ENCODE results near the gene DYRK3. TPM values are rescaled to one million over a fixed set of nuclear protein-coding genes. Genes with fewer than 3 reads are reported as not detected.
A peak's percentile ranks its signal among the peaks of the same experiment; 100 is the strongest.

DYRK3 gene
- total RNA-seq, 4 donors from 2014 or later = 0.85 to 1.8 (median 1.0) TPM

DNA sequence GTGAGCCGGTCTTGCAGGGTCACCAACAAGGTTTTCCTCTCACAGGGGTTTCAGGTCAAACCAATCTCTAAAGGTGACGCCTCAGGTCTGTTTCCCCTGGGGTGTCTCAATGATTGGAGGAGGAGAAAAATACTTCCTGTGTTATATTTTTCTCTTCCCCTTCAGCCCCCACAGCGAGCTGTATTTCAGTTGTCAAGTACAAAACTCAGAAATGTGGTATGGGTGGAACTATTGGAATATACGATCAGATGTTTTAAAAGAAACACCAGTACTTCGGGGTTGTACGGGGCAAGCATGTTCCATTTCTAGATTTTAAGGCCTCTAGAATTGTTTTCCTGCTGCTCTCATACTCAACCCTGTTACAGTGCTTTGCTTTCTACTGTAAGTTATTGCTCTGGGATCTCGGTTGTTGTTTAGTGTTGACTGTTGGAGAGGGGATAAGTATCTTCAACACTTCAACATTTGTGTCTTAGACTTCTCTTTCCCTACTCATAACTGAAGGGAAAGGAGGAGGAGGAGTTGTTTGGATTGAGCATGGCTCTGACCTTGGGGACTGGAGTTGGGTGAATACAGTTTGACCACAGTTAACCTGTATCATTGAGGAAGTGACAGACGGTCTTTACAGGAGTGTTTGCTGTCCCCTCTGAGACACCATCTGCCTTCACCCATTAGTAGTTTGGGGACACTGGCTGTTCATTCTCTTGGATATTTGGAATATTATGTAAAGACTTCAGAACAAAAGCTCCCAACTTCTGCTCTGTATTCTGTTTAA, 51.3 kb downstream of the DYRK3 start:
- Histone ChIP-seq H3K4me3 (peak overlapping the region; percentile 64 to 79 (median 75)), H3K36me3 (no peaks in the 10 kb centered on the region), H3K9me3 (no peaks in the 10 kb centered on the region), H3K27ac (peak overlapping the region; percentile 93 to 98 (median 96)), H3K4me1 (peaks cover 58 to 63% of the 10 kb centered on the region in 2 donors), H3K27me3 (no peaks in the 10 kb centered on the region)
- intact Hi-C loops (cut with DNase I; ENCODE audit: low total_unique reads) = loop anchor here (1.0 kb wide), 1 partner anchor 660 kb away; no protein-coding TSS in a partner anchor
- DNase-seq (no peak), ATAC-seq (no peak)
- TF ChIP-seq POLR2A (IDR thresholded peaks at IDR 0.05) = no peak
- TF ChIP-seq, protein P1, sequence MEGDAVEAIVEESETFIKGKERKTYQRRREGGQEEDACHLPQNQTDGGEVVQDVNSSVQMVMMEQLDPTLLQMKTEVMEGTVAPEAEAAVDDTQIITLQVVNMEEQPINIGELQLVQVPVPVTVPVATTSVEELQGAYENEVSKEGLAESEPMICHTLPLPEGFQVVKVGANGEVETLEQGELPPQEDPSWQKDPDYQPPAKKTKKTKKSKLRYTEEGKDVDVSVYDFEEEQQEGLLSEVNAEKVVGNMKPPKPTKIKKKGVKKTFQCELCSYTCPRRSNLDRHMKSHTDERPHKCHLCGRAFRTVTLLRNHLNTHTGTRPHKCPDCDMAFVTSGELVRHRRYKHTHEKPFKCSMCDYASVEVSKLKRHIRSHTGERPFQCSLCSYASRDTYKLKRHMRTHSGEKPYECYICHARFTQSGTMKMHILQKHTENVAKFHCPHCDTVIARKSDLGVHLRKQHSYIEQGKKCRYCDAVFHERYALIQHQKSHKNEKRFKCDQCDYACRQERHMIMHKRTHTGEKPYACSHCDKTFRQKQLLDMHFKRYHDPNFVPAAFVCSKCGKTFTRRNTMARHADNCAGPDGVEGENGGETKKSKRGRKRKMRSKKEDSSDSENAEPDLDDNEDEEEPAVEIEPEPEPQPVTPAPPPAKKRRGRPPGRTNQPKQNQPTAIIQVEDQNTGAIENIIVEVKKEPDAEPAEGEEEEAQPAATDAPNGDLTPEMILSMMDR (IDR thresholded peaks at IDR 0.05 in 4 of 5, conservative IDR thresholded peaks at IDR 0.05 in 1 of 5) = no peak
- in situ Hi-C loops (cut with MboI; ENCODE audit: low sequenced_read_pairs in 4 of 4) = loop anchor here in 1 of 4 donors (25.0 kb wide), 1 partner anchor 1126 kb away; no protein-coding TSS in a partner anchor

DNA sequence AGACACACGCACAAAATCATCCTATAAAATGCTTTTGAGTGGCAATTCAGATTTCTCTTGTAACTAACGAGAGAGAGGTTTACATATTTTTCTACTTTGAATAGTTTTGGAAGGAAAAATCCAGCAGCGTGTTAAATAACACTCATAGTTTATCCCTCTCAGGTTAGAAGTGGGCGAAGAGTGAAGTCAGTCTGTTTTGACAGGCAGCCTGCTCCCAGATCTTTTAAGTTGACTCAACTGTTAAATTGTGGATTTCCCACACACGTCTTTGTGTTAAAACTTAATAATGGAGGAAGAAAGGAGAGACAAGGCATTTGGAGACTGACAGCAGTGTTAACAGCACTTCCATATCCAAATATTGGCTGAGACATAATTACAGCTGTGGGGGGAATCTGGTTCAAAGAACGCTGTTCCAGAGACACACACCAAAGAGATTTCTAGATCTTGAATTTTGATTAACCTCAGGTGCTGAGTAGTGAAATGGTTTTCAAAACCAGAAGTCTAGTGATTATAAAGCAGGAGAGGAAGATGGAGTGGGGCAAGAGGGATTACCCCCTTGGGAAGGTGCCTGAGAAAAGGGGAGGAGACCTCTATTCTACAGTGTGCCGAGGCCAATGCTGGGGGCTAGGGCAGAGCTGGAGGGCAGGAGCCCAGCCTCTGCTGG, 52.0 kb downstream of the DYRK3 start:
- intact Hi-C loops (cut with DNase I; ENCODE audit: low total_unique reads) = no loop called here
- TF ChIP-seq, protein P1 (IDR thresholded peaks at IDR 0.05 in 4 of 5, conservative IDR thresholded peaks at IDR 0.05 in 1 of 5) = no peak
- TF ChIP-seq POLR2A (IDR thresholded peaks at IDR 0.05) = no peak
- no peaks in the 10 kb centered on the region for H3K27me3 ChIP-seq
- H3K4me1 ChIP-seq = peaks cover 66 to 70% of the 10 kb centered on the region in 2 donors
- in situ Hi-C loops (cut with MboI; ENCODE audit: low sequenced_read_pairs in 4 of 4) = loop anchor here in 1 of 4 donors (25.0 kb wide), 1 partner anchor 1125 kb away; no protein-coding TSS in a partner anchor
- ATAC-seq (no peak), DNase-seq (no peak)
- H3K36me3 ChIP-seq = no peaks in the 10 kb centered on the region
- H3K4me3 ChIP-seq = peak overlapping the region; percentile 64 to 79 (median 75)
- H3K9me3 ChIP-seq = no peaks in the 10 kb centered on the region
- peak overlapping the region; percentile 93 to 98 (median 96) for H3K27ac ChIP-seq

DNA sequence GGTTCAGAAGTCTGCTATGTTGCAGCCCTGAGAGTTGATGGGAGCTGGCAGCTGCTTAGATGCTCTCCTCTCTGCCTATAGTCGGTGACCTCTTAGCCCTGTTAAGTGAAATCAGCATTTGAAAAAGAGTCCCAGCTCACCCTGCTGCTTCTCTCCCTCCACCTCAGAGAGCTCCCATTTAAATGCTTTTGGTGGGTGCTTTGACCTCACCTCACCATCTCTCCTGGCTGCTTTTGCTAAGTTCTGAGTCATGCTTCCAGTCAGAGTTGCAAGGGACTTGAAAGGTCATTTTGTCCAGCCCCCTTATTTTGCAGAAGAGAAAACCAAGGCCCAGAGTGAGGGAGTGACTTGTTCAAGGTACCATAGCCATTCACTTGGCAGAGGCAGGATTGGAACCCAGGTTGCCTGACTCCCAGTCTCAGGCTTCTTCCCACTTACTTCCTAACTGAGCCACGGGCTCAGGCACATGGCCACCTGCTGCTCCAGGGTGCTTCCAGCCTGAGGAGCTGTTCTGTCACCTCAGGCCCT, 52.6 kb downstream of the DYRK3 start:
- no peak for ATAC-seq
- peak overlapping the region; percentile 93 to 98 (median 96) for H3K27ac ChIP-seq
- H3K9me3 ChIP-seq = no peaks in the 10 kb centered on the region
- in situ Hi-C loops (cut with MboI; ENCODE audit: low sequenced_read_pairs in 4 of 4) = loop anchor here in 1 of 4 donors (25.0 kb wide), 1 partner anchor 1124 kb away; no protein-coding TSS in a partner anchor
- no peaks in the 10 kb centered on the region for H3K27me3 ChIP-seq
- intact Hi-C loops (cut with DNase I; ENCODE audit: low total_unique reads) = no loop called here
- peaks cover 72 to 76% of the 10 kb centered on the region in 2 donors for H3K4me1 ChIP-seq
- peak in 1 of 2 donors; percentile 41 for DNase-seq
- no peaks in the 10 kb centered on the region for H3K36me3 ChIP-seq
- H3K4me3 ChIP-seq = peak overlapping the region in 2 of 4 donors; percentile 64 to 74
- TF ChIP-seq POLR2A (IDR thresholded peaks at IDR 0.05) = no peak
- TF ChIP-seq, protein P1 (IDR thresholded peaks at IDR 0.05 in 4 of 5, conservative IDR thresholded peaks at IDR 0.05 in 1 of 5) = no peak

DNA sequence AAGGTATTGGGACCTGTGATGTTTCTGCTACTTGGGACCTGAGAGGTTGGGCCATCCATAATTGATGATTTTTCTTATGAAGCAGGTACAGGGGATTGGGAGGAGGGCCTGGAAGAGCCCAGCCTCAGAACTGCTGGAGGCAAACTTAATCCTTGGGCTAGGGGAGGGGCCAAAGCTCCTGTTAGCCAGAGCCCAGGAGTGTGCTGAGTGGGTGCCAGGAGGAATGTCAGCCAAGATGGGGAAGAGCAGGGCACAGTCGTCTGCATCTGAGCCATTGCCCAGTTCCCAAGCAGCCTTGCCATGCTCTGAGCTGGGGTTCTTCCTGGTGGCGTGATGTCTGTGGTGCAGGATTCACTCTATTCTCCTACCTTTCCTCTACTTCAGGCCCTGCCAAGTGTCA, 55.2 kb downstream of the DYRK3 start:
- H3K4me1 ChIP-seq = peaks cover 92 to 93% of the 10 kb centered on the region in 2 donors

More for the DNA sequence above, 55.2 kb downstream of the DYRK3 start:
- TF ChIP-seq, protein P1 (IDR thresholded peaks at IDR 0.05 in 4 of 5, conservative IDR thresholded peaks at IDR 0.05 in 1 of 5) = no peak
- TF ChIP-seq POLR2A (IDR thresholded peaks at IDR 0.05) = no peak
- ATAC-seq (peak; percentile 16 to 26), DNase-seq (peak; percentile 81 to 93)
- no peaks in the 10 kb centered on the region for H3K36me3 ChIP-seq
- H3K27ac ChIP-seq = peak overlapping the region; percentile 93 to 98 (median 96)
- intact Hi-C loops (cut with DNase I; ENCODE audit: low total_unique reads) = loop anchor here (5.0 to 10.0 kb wide), 3 partner anchors 217 to 1124 kb away; no protein-coding TSS in a partner anchor
- H3K9me3 ChIP-seq = no peaks in the 10 kb centered on the region
- no peaks in the 10 kb centered on the region for H3K27me3 ChIP-seq
- in situ Hi-C loops (cut with MboI; ENCODE audit: low sequenced_read_pairs in 4 of 4) = loop anchor here in 1 of 4 donors (25.0 kb wide), 1 partner anchor 1122 kb away; no protein-coding TSS in a partner anchor
- H3K4me3 ChIP-seq = peak overlapping the region in 1 of 4 donors; percentile 11
